NOMO-1 (cell line): ENCODE data around the gene PIGL.
A peak's percentile ranks its signal among the peaks of the same experiment; 100 is the strongest.
"Not testable (repeated sequence)": the region's sequence is repeated elsewhere in the genome, so short reads cannot be mapped to it uniquely, and the experiment has no call there.

Source experiments
- DNase-seq, 2 experiments: peaks; one replicate each; lab custom pipeline; 2025; ENCODE audit not compliant: unreplicated experiment in 2 of 2; lab: John Stamatoyannopoulos, UW

Gene PIGL

GRCh38 chr17:16216341-16217001 is 539 bp upstream of the PIGL start:
- not testable (repeated sequence) for DNase-seq

GRCh38 chr17:16222406-16222805 is 5.4 kb downstream of the PIGL start:
- no peak for DNase-seq

- DNase-seq, result not testable (repeated sequence)
Observed at GRCh38 chr17:16229912-16230561, 13.0 kb downstream of the PIGL start.

- no peak for DNase-seq
Observed at GRCh38 chr17:16232391-16232790, 15.4 kb downstream of the PIGL start.

DNA sequence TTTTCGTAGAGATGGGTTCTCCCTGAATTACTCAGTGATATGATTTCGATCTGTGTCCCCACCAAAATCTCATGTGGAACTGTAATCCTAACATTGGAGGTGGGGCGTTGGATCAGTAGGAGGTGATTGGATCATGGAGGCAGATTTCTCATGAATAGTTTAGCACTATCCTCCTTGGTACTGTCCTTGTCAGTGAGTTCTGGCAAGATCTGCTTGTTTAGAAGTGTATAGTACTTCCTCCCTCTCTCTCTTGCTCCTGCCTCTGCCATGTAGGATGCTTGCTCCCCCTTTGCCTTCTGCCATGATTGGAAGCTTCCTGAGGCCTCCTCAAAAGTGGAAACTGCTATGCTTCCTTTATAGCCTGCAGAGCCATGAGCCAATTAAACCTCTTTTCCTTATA is 22.9 kb downstream of the PIGL start:
- DNase-seq, result no peak

GRCh38 chr17:16241906-16242399 is 24.9 kb downstream of the PIGL start:
- no peak for DNase-seq

DNA sequence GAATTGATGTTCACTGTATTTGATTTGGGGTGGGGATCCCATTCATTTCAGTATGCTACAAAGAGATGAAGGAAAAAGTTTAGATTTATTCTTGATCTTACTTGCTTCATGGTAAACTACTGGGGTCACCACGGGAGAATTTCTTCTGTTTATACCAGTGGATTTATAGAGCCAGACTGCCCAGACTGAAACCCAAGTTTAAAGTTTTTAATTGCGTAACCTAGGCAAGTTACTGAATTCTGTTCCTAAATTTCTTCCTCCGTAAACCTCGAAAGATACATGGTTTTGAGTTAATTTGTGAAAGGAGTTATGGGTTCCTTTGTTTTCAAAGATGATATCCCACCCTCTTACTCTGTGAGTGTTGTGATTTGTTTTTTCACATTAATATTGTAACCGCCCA is 26.4 kb downstream of the PIGL start:
- DNase-seq, result peak in 1 of 2 experiments; percentile 4

- no peak for DNase-seq
Observed at GRCh38 chr17:16243801-16244567, 27.0 kb downstream of the PIGL start.

DNA sequence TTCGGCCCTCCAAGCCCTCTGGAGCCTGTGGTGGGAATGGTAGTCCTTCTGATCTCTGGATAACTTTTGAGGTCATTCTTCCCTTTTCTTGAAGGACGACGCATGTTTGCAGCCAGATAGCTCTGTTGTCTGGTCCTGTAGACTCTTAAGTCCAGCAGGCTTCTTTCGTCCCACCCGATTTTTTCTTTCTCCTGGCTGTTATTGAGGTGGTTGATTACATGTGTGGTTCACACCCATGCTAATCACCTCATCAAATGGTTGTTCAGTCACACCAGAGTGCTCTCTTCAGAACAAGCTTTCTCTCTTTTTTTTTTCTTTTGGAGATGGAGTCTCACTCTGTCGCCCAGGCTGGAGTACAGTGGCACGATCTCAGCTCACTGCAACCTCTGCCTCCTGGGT is 30.6 kb downstream of the PIGL start:
- no peak for DNase-seq

DNA sequence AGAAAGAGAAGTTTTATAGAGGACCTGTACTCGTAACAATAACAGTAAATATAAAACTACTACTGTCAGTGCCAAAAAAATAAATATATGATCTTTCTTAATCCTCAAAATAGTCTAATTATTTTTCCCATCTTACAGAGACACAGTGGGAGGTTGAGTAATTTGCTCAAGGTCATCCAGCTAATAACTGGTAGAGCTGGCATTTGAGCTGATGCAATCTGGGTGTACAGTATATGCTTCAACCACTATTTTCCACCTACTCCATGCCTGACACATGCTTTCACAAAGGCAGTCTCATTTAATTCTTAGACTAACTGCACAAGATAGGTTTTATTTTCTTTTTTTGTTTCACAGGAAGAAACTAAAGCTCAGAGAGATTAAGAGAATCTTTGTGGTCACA is 33.6 kb downstream of the PIGL start:
- DNase-seq, result no peak

GRCh38 chr17:16251043-16251442 is 34.0 kb downstream of the PIGL start:
- DNase-seq, result no peak

DNA sequence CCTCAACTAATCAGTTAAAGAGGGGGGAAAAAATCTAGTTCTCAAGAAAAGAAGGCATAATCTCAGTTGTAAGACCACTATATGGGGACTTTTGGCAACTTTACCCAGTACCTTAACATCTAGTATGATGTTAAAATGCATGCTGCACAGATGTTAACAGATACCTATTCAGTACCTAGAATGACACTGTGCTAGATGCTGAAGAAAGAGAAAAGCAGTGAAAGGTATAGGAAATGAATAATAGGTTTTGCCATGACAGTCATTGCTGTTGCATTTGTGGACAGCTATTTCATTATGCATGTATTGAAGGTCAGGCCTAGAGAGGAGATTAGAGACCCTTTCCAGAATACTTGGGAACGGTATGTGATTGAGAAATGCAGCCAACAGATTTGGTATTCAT is 34.5 kb downstream of the PIGL start:
- DNase-seq, result no peak

- peak in 1 of 2 experiments; percentile 26 for DNase-seq
Observed at GRCh38 chr17:16254773-16255400, 37.9 kb downstream of the PIGL start.

GRCh38 chr17:16255481-16255921 is 38.5 kb downstream of the PIGL start:
- no peak for DNase-seq

DNA sequence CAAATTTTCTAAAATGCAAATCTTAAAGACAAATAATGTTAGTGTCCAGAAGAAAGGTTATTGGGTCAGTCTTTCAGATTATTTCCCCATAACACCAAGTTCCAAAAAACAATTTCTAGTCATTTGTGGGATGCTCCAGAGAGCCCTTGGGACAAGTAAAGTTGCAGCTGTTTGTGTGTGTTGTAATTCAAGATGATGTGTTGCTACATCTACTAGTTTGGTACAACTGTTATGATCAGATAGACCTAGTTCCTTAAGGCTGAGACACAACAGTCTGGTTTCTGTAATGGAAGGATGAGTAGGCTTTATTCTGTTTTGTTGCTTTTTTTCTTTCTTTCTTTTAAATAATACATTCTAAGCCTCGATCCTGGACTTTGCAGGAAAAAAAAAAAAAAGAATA is 41.9 kb downstream of the PIGL start:
- DNase-seq, result no peak

DNA sequence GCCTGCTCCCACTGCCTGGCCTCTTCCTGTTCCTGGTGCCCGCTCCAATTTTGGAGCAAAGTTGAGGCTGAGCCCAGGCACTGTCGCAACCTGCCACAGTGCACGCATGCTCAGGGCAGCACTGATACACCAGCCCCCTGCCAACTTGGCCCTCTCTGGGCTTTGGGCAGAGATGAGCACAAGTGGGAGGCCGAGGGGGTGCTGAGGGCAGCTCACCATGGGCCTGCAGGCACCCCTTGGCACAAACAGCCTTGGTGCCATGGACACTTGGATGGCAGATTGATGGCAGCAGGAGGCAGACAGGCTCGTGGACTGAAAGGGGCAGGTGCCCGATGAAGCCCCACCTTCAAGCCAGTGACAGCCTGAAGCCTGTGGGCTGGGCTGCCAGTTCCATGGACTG is 42.9 kb downstream of the PIGL start:
- DNase-seq, result no peak

GRCh38 chr17:16261049-16261448 is 44.0 kb downstream of the PIGL start:
- no peak for DNase-seq

- no peak for DNase-seq
Observed at GRCh38 chr17:16262201-16262600, 45.2 kb downstream of the PIGL start.

DNA sequence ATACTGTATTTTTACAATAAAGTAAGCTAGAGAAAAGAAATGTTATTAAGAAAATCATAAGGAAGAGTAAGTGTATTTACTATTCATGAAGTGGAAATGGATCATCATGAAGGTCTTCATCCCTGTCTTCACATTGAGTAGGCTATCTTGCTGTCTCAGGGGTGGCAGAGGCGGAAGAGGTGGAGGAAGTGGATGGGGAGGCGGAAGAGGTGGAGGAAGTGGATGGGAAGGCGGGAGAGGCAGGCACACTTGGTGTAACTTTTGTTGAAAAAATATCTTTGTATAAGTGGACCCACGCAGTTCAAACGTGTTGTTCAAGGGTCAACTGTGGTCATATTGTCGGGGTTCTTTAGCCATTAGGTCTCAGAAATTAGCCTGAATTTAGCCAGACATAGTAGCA is 50.2 kb downstream of the PIGL start:
- no peak for DNase-seq

DNA sequence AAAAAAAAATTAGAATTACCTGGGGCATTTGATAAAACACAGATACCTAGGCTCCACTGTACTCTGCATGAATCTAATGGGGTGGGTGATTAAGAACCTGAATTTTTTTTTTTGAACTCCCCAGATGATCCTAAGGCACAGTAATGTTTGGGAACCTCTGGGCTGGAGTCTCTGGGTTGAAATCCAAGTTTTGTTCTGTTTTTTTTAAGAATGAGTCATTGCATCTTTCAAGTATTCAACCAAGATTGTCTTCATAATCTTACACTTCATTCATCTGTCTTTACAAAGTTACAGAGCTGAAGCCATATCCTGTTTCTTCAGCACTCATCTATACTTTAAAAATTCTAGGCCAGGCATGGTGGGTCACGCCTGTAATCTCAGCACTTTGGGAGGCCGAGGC is 52.6 kb downstream of the PIGL start:
- no peak for DNase-seq
